ENCODE measurements around the gene CFAP157. TPM values are rescaled to one million over a fixed set of nuclear protein-coding genes. Genes with fewer than 3 reads are reported as not detected.

Gene CFAP157
- total RNA-seq, 1 donor from 2014 or later = 8.0 TPM

DNA sequence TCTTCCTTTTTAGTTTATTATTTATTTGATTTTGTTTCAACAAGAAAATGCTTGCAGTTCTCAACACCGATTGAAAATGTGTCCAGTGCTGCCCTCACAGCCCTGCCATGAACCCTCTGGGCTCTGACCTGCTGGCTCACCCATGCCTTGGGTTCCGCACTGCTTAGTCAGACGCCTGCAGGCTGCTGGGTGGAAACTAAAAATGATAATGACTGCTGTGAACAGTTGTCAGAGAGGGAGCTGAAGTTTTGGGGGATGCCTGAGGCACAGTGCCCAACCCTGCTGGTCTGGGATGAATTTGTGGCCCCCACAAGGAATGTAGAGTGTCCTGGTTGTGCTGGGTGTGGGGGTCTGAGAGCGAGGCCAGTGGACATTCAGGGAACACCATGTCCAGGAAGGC is 22.2 kb upstream of the CFAP157 start:
- no peaks in the 10 kb centered on the region for H3K9me3 Mint-ChIP-seq
- TF ChIP-seq CTCF (conservative IDR thresholded peaks at IDR 0.05) = no peak
- H3K27me3 Mint-ChIP-seq = no peaks in the 10 kb centered on the region
- DNase-seq (ENCODE audit: extremely low spot score, unreplicated experiment) = no peak
- no peak overlapping the region for H3K4me3 Mint-ChIP-seq
- peaks cover 14% of the 10 kb centered on the region for H3K36me3 Mint-ChIP-seq
- H3K4me1 Mint-ChIP-seq (ENCODE audit: unreplicated experiment) = peaks cover 6% of the 10 kb centered on the region
- no peak overlapping the region for H3K27ac Mint-ChIP-seq

DNA sequence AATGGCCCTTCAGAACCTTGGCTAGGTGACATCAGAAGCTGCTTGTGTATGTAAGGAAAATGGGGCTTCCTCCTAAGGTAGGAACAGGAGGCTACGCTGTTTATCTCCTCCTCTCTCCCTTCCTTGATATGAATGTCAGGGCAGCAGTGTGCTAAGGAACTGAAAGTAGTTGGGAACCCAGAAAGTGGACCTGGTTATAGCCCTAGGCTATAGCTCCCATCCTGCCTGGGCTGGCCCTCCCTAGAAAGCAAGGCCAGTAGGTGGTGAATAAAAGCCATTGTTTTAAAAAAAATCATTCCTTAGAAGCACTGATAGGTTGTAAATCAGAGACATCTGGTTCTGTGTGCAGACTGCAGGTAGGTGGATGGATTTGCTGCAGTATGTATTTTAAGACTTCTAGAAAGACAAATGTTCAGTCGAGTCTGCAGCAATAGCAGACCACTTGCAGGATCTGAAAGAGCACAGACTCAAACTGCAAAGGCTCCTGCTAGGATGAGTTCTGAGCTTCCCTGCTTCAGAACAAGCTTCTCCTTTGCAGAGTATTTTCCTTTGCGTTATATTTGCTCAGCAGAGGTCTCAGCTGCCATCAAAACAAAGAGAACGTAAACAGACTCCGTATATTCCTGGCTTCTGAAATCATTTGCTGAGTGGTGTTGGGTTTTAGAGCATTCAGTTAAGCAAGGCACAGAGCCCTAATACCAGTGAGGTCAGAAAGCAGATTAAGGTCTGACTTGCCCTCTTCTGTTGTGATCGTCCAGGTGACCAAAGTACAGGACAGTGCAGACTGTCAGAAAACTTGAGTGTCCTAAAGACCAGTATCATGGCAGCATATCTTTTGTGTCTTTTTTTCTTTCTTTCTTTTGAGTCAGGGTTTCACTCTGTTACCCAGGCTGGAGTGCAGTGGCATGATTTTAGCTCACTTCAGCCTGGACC is 20.1 kb upstream of the CFAP157 start:
- no peak overlapping the region for H3K4me3 Mint-ChIP-seq
- no peaks in the 10 kb centered on the region for H3K9me3 Mint-ChIP-seq
- H3K4me1 Mint-ChIP-seq (ENCODE audit: unreplicated experiment) = peaks cover 8% of the 10 kb centered on the region
- H3K36me3 Mint-ChIP-seq = peaks cover 20% of the 10 kb centered on the region
- DNase-seq (ENCODE audit: extremely low spot score, unreplicated experiment) = no peak
- H3K27me3 Mint-ChIP-seq = no peaks in the 10 kb centered on the region
- no peak for TF ChIP-seq CTCF (conservative IDR thresholded peaks at IDR 0.05)
- no peak overlapping the region for H3K27ac Mint-ChIP-seq

DNA sequence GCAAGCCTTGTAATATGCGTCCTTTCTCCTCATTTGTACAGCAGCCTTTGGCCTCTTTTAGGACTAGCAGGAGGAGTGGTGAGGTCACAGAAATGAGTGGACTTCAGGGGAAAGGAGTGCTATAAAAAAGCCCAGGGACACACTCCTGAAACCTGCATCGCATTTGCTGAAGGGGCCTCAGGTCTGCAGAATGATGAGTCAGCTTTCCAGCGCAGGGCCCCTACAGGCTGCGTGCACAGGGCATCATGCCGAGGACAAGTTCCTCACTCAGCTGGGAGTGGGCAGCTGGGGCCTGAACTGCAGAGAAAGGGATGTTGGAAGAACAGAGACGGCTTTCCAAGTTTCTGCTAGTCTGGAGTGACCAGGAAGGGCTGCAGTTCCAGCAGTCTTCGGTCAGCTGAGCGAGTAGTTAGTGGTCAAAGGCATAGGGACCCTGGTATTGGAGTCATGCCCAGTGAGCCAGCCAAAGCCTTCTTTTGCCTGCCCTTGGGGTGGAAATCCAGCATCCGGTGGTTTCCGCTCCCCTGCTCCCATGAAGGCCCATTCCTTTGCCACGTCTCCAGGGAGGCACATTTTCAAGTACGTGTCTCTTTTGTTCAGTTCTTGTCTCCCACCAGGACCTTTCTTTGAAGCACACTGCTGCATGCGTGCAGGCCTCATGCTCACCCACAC is 17.3 kb upstream of the CFAP157 start:
- Mint-ChIP-seq H3K36me3 (peaks cover 18% of the 10 kb centered on the region), H3K27ac (no peak overlapping the region)

GRCh38 chr9:127690735-127691134 is 16.1 kb upstream of the CFAP157 start:
- Mint-ChIP-seq H3K27me3 (no peaks in the 10 kb centered on the region), H3K27ac (no peak overlapping the region), H3K9me3 (no peaks in the 10 kb centered on the region), H3K4me1 (ENCODE audit: unreplicated experiment) (peaks cover 25% of the 10 kb centered on the region), H3K4me3 (no peak overlapping the region), H3K36me3 (peaks cover 18% of the 10 kb centered on the region)
- DNase-seq (ENCODE audit: extremely low spot score, unreplicated experiment) = no peak
- no peak for TF ChIP-seq CTCF (conservative IDR thresholded peaks at IDR 0.05)

More for the DNA sequence above, 17.3 kb upstream of the CFAP157 start:
- Mint-ChIP-seq H3K27me3 (no peaks in the 10 kb centered on the region), H3K4me3 (no peak overlapping the region), H3K9me3 (no peaks in the 10 kb centered on the region), H3K4me1 (ENCODE audit: unreplicated experiment) (peaks cover 14% of the 10 kb centered on the region)
- DNase-seq (ENCODE audit: extremely low spot score, unreplicated experiment) = no peak
- TF ChIP-seq CTCF (conservative IDR thresholded peaks at IDR 0.05) = no peak

- Mint-ChIP-seq H3K36me3 (peaks cover 18% of the 10 kb centered on the region), H3K9me3 (no peaks in the 10 kb centered on the region), H3K4me3 (no peak overlapping the region), H3K27me3 (no peaks in the 10 kb centered on the region), H3K27ac (no peak overlapping the region), H3K4me1 (ENCODE audit: unreplicated experiment) (peaks cover 20% of the 10 kb centered on the region)
- TF ChIP-seq CTCF (conservative IDR thresholded peaks at IDR 0.05) = no peak
- DNase-seq (ENCODE audit: extremely low spot score, unreplicated experiment) = no peak
Observed at GRCh38 chr9:127692071-127692470, 14.7 kb upstream of the CFAP157 start.

All from type B pancreatic cell (in vitro differentiated cells).